ENCODE measurements around the gene PLAU.
"Not testable (repeated sequence)": the region's sequence is repeated elsewhere in the genome, so short reads cannot be mapped to it uniquely, and the experiment has no call there.

The PLAU gene

DNA sequence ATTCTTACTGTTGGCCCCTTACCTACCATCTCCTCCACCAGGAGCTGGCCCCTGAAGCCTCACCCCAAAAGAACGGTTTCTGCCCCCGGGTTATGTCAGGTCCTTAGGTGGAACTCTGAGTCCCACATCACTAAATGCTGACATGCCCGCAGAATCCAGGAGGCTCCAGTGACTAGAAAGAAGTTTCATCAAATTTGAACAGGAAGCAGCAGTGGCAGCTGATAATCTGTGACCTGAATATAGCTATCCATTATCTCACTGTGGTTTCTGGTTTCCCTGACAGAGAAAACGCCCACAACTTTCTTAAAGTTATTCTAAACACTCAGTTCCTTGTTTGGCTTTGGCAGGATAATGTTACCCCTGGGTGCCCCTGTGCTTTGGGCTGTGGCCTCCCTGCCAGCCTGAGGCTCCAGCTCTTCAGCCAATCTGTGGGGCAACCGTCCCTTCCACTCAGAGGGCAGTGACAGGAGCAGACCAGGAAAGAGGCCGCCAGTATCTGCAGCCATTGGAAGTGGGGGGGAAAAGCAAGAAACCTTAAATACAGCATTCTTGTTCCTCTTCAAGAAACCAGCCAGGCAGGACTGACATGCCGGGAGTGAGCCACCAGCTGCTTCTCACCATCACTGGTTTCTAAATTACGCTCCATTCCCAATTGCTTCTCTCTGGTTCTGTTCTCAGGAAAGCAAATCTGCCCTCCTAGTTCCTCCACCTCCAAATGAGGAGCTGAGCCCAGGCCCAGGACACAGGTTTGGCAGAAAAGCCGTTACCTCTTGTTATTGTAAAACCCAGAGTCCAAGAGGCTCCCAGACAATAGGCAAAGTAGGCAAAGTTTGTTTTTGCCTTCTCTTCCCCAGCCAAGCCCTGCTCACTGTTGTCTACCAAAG, 45.8 kb downstream of the PLAU start:
- DNase-seq, result no peak

DNA sequence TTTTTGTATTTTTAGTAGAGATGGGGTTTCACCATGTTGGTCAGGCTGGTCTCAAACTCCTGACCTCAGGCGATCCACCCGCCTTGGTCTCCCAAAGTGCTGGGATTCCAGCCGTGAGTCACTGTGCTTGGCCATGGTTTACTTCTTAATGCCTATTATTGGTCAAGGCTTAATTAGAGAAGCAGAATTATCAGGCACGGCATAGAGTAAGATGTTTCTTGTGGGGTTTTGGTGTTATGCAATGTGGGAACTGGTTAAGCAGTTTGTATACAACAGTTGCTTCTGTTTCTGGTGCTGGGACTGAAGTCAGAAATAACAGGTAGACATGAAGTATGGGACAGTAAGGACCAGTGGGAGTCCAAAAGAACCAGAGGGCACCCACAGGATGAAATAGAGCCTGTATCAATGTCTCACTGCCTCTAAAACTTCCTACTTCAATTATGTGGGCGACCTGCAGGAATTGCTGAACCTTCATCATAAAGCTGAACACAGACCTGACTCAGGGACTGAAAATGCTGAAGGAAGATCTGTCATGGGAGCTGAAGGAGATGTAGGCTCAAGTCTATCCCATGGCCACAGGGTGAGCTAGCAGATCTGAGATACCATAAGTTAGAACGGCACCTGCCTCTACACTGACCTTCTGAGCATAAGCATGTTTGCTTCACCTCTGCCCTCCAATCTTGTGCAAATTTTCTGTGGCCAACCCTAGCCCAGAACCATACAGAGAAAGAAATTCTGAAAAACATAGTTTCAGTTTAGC, 48.7 kb downstream of the PLAU start:
- no peak for DNase-seq

DNA sequence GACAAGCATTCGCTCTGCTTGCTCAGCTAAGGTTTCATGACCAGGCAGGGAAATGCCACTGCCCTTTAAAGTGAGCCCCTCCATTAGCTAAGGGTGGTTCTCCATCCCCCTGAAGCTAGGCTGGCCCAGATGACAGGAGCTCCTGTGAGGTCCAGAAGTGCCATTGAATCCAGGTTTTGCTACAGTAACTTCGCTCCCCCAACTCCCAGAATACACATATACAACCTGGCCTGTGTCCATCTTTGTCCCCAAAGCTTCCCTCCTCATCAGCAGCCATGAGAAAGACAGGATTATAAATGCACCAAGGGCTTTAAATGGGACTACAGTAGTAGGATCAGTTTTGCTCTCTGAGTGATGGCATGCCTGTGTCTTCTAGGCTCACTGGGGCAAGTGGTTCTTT, 51.5 kb downstream of the PLAU start:
- no peak for DNase-seq

DNA sequence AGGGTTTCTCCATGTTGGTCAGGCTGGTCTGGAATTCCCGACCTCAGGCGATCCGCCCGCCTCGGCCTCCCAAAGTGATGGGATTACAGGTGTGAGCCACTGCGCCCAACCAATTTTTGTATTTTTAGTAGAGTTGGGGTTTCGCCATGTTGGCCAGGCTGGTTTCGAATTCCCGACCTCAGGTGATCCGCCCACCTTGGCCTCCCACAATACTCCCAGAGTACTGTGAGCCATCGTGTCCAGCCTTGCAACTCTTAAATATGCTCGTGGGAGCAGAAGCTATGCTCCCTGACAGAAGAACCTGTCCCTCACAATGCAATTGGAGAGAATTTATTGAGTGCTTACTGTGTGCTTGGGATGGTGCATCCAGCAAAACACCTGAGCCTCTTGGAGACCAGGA, 52.6 kb downstream of the PLAU start:
- DNase-seq, result not testable (repeated sequence)

DNA sequence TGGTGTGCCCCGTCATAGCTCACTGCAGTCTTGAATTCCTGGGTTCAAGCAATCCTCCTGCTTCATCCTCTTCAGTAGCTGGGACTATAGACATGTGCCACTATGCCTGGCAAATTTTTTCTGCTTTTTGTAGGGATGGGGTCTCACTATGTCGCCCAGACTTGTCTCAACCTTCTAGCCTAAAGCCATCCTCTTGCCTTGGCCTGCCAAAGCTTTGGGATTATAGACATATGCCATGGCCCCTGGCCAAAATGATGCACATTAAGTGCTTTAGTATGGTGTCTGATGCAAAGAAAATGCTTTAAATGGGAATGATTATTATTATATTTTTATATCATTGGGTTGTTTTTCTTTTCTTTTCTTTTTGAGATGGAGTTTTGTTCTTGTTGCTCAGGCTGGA, 53.8 kb downstream of the PLAU start:
- no peak for DNase-seq

DNA sequence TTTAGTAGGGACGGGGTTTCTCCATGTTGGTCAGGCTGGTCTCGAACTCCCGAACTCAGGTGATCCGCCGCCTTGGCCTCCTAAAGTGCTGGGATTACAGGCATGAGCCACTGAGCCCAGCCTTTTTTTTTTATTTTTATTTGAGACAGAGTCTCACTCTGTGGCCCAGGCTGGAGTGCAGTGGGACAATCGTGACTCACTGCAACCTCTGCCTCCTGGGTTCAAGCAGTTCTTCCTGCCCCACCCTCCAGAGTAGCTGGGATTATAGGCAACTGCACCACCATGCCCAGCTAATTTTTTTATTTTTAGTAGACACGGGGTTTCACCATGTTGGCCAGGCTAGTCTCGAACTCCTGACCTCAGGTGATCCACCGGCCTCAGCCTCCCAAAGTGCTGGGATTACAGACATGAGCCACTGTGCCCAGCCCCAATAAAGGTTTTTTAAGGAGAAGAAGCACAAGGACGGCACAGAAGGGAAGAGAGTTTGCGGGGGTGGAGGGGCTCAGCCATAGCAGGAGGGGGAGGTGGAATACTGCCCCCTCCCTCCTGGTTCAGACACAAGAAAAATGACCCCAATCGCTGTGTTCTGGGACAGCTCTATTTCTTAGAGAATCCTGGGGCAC, 54.4 kb downstream of the PLAU start:
- DNase-seq, result not testable (repeated sequence)

DNA sequence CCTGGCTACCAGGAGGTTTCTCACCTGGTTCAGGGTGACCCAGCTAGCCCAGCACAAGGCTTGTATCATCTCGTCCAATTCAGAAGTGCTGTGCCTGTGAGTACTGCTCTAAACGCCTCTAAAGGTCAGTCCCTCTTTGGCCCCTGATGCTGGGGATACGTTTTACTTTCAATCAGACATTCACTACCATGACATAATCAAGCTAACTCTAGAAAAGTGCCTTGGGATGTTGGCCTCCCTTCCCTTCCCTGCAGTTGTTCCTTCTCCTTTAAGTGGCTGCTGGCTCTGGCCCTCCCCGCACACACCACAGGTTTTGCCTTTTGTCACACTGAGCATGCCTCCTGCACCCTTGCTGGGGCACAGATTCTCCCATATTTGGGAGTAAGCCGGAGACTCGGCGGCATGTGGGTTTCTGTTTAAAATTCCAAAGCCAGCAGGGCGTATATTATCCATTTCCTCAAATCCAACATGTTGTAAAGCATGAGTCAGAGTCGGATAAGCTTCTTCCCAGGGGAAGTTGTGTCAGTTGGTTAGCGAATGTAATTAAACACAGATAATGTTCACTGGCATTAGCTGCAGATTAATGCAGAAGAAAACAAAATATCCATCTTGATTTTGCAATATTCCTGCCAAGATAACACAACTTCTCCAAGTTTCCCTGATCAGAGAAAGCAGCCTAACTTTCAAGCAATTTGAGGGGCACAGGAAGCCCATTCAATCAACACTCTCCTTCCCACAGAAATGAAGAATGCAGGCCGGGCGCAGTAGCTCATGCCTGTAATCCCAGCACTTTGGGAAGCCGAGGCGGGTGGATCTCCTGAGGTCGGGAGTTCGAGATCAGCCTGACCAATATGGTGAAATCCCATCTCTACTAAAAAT, 55.2 kb downstream of the PLAU start:
- peak; percentile 37 for DNase-seq

DNA sequence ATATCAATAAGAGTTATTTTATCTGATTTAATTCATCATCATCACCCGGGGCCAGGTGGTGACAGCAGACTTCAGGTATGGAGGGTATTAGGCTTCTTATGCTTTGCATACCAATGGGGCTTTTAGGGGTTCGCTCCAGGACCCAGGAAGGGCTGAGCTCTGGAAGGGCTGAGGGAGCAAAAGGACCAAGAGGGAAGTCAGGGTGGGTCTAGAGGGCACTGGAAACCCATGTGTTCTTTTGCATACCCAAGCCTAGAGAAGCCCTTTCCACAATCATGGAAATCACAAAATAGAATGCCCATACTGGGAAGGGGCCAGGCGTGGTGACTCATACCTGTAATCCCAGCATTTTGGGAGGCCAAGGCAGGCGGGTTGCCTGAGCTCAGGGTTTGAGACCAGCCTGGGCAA, 56.1 kb downstream of the PLAU start:
- no peak for DNase-seq

All from 8988T (cell line).